CD4-positive, alpha-beta T cell treated with Interleukin-12 subunit alpha and Interleukin-12 subunit beta, for 1 hour (primary cell): ENCODE data around the gene NME7.
"Not testable (repeated sequence)": the region's sequence is repeated elsewhere in the genome, so short reads cannot be mapped to it uniquely, and the experiment has no call there.

ENCODE experiments used
- DNase-seq: peaks from one replicate; pipeline ENCODE4 v3.0.0-alpha.2; 2020

Gene NME7

GRCh38 chr1:169212088-169212487, 155.5 kb downstream of the NME7 start:
- DNase-seq, result no peak

GRCh38 chr1:169207797-169208520, 159.6 kb downstream of the NME7 start:
- no peak for DNase-seq

GRCh38 chr1:169204157-169204556, 163.4 kb downstream of the NME7 start:
- no peak for DNase-seq

DNA sequence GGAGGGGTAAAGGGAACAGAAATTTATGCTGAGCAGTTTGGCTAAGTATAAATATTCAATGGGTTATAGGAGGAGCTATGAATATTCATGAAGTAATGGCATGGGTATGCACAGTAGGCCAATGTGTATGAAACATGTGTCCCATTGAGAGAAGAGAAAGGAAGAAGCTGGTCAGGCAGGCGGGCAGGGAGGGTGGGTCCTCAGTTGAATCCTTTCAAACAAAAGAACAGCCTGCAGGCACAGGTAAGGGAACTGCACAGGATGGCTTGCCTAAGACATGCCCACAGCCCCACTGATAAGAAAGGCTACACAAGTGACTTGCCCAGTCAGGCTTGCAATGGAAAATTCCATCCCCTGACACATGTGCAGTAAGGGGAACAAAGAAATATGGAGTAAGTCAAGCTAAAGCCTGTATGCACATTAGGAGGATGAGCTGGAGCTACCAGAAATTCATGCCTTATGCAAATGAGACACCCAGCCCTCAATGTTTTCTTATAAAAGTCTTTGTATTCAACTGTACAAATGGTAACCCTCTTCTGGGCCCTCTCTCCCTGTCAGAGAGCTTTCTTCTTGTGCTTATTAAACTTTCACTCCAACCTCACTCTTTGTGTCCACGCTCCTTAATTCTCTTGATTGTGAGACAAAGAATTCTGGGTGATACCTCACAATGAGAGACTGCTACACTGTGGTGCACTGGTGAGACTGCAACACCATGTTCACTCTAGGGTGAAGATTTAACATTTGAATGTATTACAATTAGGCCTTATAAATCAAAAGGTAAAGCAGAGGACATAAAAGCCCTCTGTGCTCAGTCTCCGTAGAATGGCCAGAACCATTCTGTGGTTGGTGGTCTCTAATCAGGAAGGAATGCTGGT, 164.6 kb downstream of the NME7 start:
- no peak for DNase-seq

GRCh38 chr1:169201084-169201619, 166.4 kb downstream of the NME7 start:
- DNase-seq, result no peak

DNA sequence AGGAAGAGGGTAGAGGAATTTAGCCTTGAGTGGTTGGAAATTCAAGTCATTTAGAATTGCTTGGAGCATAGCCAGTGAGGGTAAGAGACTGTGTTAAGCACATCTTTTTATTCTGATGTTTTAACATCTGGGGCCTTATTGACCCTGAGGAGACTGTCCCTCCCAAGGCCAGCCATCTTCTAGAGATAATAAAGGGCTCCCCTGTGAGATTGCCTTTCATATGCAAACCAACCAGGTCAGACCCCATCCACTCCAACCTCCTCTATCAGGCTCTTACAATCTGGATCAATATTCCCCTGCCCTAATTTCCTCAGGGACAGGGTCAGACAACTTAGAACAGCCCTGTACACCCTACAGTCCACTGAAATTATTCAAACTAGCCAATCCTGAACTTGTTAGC, 167.3 kb downstream of the NME7 start:
- DNase-seq, result no peak

- no peak for DNase-seq
Measured at GRCh38 chr1:169196581-169196980, 171.0 kb downstream of the NME7 start.

- no peak for DNase-seq
Measured at GRCh38 chr1:169196161-169196560, 171.4 kb downstream of the NME7 start.

DNA sequence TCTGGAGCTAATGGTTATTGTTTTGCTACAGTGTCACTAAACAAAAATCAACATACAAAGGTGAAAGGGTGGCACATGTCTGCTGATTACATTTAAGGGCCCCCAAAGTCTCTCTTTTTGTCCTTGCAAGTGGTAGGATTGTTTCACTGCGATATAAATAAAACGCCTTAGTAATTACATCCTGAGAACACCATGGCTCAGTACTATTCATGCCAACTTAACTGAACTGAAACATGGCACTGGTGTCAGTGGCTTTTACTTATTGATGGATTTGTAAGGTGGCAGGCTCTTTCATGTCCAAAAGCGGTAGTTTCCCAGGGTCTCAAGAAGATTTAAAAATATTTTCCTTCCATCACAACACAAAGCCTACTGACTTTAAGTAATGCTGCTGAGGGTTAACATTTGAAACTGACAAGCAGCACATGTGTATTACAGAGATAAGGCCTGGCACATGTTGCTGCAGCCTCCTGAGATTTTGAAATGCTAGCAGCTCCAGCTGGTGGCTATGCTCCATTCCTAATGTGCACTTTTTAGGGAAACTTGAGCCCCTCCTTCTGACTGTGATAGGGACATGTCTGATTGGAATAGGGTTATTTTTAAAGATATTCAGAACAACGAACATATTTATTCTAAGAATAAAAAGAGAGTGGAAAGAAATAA, 174.3 kb downstream of the NME7 start:
- no peak for DNase-seq

- DNase-seq, result no peak
Measured at GRCh38 chr1:169186106-169186505, 181.5 kb downstream of the NME7 start.

- DNase-seq, result no peak
Measured at GRCh38 chr1:169184812-169185211, 182.8 kb downstream of the NME7 start.

DNA sequence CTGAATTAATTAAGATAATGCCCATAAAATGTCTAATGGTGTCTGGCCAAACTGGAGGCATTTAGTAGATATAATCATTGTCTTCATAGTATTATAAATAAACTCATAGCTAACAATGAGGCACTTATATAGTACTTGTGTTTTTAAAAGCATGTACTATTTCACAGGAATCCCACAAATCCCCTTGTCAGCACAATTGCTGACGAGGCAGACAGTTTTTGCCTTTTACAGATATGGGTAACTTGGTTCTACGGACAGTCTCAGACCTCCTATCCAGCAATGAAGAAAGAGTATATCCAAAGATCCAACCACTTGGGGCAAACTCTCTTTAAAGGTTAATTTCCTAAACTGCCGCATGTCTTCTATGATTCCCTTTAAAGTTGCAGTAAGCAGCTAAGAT, 187.4 kb downstream of the NME7 start:
- no peak for DNase-seq

- DNase-seq, result not testable (repeated sequence)
Measured at GRCh38 chr1:169179431-169179830, 188.2 kb downstream of the NME7 start.

GRCh38 chr1:169175461-169175860, 192.1 kb downstream of the NME7 start:
- no peak for DNase-seq

DNA sequence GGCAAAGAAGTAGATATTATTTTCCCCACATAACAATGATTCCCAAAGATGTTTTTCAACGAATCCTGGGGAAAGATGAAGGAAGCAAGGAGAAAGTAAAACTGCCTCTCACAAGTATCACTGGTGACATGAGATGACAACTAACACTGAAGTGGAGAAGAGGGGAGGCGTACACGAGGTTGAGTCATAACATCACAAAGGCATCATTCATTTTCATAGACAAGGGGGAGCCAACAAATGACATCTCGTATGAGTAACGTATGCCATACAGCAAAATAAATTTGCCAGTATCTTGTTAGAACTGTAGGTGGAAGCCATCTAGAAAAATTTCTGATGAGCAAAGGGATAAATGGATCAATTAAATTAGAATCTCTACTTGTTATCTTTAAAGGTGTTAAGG, 204.5 kb downstream of the NME7 start:
- DNase-seq, result no peak

GRCh38 chr1:169161496-169162194, 206.0 kb downstream of the NME7 start:
- DNase-seq, result no peak

DNA sequence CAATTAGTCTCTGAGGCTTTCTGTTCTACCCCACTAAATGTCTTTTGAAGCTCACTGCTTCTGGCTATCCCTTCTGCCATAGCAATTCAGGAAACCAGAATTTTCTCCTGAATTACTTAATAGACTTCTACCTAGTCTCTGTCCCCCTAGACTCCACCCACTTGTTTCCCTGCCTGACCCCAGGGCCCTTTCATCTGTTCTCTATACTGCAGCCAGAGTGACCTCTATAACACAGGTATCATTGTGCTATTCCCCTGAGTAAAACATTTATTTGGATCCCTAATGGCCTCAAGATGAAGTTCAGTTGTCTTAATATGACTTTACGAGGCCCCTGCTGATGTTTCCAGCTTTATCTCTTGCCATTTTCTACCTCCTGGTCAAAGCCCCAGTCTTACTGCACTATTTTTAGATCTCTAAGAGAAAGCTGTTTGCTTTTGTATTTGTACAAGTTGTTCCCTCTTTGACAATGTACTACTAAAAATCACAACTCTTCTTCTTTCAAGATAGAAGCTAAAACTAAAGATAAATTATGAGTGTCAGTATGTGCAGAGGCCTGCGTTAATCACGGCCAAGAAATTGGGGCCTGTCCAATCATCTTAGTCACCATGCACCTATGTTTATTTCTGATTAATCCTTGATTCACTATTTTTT, 206.6 kb downstream of the NME7 start:
- no peak for DNase-seq

GRCh38 chr1:169156580-169156979, 211.0 kb downstream of the NME7 start:
- no peak for DNase-seq

GRCh38 chr1:169155675-169156074, 211.9 kb downstream of the NME7 start:
- DNase-seq, result no peak

DNA sequence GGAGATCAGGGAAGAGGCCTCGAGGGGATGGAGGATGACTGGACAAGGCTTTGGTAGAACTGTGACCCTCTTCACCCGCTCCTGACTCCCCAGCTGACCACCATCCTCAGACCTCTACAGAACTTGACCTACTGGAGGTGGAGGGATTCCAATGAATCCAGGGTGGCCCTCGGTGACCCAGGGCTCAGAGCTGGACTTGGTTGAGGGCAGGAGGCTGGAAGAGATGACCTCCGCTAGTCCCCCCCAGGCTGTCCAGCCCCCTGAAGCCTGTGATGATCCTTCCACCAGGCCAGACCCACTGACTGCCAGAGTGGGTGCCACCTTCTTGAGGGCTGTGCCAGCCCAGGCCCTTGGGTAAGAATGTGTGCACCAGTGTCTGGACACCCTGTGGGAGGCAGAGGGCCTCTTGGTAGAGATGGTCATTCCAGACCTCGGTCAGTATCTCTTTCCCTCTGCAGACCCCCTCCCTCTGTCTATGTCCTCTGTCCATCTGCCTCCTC, 216.2 kb downstream of the NME7 start:
- no peak for DNase-seq

GRCh38 chr1:169150641-169151337, 216.8 kb downstream of the NME7 start:
- no peak for DNase-seq
